GM21737 (cell line): Measurements from ENCODE around the gene SPINT1.

Source experiments
- ATAC-seq: cut with Tn5 transposase; IDR thresholded peaks from one replicate; pipeline ENCODE4 v1.9.1; 2021; ENCODE audit warnings: mild to moderate bottlenecking, moderate library complexity; ENCODE audit not compliant: unreplicated experiment

The SPINT1 gene

GRCh38 chr15:40891810-40892446, 48.1 kb downstream of the SPINT1 start:
- no peak for ATAC-seq

- ATAC-seq: no peak
These were observed 48.7 kb downstream of the SPINT1 start for GRCh38 chr15:40892447-40893012.

- no peak for ATAC-seq
These were observed 49.3 kb downstream of the SPINT1 start for GRCh38 chr15:40893019-40893670.

GRCh38 chr15:40893733-40894680, 50.2 kb downstream of the SPINT1 start, which contains the start of gene VPS18:
Gene VPS18, plus strand, starts transcription at chr15:40894450. Its CDS starts 319 bp downstream, at chr15:40894769.
- ATAC-seq: peak; percentile 84

GRCh38 chr15:40894681-40895448, 51.0 kb downstream of the SPINT1 start:
- ATAC-seq: no peak

GRCh38 chr15:40899536-40900207, 55.8 kb downstream of the SPINT1 start:
- ATAC-seq: no peak

GRCh38 chr15:40900256-40901052, 56.6 kb downstream of the SPINT1 start:
- no peak for ATAC-seq

- no peak for ATAC-seq
These were observed 57.2 kb downstream of the SPINT1 start for GRCh38 chr15:40901053-40901443.

- ATAC-seq: no peak
These were observed 59.0 kb downstream of the SPINT1 start for GRCh38 chr15:40902605-40903561.

GRCh38 chr15:40904552-40905201, 60.8 kb downstream of the SPINT1 start:
- no peak for ATAC-seq

- ATAC-seq: peak; percentile 79
These were observed 62.5 kb downstream of the SPINT1 start for GRCh38 chr15:40906091-40906990.

- ATAC-seq: no peak
These were observed 63.3 kb downstream of the SPINT1 start for GRCh38 chr15:40906991-40907802.
